Bone marrow (tissue), 2 donors: ENCODE data around the gene GALNT17.

Source experiments
- DNase-seq, 2 donors: peaks; one replicate each; lab custom pipeline; 2025; lab: John Stamatoyannopoulos, UW

The GALNT17 gene

GRCh38 chr7:71457846-71458590 is 326.1 kb downstream of the GALNT17 start:
- no peak for DNase-seq

- DNase-seq = no peak
These were observed 327.2 kb downstream of the GALNT17 start for GRCh38 chr7:71459132-71459531.

DNA sequence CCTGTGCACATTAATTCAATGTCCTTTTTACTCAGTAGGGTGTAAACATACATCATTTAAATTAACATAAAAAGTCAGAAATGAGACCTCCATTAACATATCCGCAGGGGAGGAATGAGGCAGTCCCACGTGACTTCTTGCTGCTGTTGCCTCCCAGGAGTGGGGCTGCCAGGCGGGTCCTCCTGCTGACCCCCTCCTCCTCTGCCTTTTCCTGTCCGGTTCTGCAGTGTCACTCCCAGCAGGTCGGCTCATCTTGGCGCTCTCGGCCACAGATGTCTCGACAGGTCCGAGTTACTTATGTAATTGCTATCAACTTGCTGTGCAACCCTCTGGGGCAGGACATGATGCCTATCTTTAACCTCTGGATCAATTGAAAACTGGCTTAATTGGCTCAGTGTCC is 329.6 kb downstream of the GALNT17 start:
- DNase-seq = no peak

DNA sequence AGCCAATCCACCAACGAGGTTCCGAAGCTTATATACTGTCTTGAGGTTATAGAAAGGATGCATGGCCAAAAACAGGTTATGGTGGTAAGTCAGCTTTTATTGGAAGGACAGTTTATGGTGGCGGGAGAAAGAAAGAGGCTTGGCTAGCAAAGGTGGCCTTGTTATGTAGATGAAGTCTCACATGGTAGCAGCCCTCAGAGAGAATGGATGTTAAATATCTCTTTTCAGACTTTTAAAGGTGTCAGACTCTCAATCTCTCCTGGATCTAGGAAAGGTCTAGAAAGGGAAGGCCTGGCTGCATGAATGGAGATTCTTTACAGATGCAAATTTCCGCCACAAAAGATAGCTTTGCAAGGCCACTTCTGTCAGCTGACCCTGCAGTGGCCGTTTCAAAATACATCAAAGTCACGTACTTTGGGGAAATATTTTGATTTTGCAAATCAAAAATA is 333.8 kb downstream of the GALNT17 start:
- no peak for DNase-seq

DNA sequence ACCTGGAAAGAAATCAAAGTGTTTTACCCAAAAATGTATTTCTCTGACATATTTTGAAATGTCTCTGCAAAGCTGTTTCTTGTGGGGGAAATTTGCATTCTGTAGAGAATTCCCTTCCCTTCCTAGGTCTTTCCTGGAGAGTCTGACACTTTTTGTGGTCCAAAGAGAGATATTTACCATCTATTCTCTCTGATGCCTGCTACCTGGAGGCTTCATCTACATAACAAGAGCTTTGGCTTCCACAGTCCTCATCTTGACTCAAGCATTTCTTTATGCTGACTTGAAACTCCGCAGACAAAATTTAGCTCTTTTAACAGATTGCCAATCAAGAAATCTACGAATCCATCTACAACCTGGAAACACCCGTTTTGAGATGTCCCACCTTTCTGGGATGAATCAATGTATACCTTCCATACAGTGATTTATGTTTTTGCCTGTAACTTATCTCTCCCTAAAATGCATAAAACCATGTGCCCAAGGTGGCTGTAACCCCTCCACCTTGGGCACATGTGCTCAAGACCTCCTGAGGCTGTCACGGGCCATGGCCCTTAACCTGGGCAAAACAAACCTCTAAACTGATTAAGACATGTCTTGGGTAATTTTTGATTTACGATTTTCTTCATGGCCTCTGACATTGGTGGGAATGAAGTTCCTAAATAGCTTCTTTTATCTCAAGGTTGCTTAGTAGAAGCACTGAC is 334.7 kb downstream of the GALNT17 start:
- no peak for DNase-seq

GRCh38 chr7:71470326-71470725 is 338.4 kb downstream of the GALNT17 start:
- DNase-seq = no peak

DNA sequence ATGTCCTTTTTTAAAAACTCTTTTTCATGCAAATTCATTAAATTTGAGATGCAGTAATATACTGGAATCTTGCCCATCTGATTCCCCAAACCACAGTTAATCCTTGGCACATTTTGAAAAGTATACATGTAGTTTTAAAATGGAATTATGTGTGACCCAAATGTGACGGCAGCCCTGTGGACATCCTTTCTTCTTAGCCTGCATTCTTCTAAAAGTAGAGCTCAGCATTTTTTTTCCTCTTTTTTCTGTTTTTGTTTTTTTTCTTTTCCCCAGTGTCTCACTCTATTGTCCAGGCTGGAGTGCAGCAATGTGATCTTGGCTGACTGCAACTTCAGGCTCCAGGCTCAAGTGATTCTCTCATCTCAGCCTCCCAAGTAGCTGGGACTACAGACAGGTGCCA is 338.9 kb downstream of the GALNT17 start:
- no peak for DNase-seq

DNA sequence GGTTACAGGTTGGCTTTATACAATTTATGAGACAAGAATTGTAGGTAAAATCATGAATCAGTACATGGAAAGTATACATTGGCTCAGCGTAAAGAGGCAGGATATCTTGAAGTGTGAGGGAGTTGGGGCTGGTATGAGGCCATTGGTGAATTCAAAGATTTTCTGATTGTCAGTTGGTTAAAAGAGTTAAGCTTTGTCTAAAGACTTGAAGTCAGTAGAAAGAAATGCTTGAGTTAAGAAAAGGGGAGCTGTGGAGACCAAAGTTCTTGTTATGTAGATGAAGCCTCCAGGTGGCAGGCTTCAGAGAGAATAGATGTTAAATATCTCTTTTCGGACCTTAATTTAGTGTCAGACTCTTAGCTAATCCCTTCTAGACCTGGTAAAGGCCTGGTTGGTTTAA is 341.0 kb downstream of the GALNT17 start:
- no peak for DNase-seq

DNA sequence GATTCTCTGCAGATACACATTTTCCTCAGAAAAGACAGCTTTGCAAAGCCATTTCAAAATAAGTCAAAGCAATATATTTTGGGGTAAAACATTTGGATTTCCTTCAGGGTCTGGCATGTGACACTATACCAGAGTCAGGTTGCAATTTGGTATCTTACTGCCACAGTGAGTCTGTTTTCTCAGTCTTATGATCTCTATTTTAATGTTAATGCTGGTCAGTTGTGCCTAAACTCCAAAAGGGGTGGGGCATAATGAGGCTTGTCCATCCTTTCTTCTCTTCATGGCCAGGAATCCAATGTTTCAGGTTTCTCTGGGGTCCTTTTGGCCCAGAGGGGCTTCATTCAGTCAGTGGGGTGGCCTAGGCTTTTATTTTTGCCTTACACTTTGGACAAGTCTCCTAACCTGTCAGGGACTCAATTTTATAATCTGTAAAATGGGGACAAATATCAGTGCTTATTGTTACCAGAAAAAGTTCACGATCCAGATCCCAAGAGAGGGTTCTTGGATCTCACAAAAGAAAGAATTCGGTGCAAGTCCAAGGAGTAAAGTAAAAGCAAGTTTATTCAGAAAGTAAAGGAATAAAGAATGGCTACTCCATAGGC is 341.5 kb downstream of the GALNT17 start:
- DNase-seq = no peak

DNA sequence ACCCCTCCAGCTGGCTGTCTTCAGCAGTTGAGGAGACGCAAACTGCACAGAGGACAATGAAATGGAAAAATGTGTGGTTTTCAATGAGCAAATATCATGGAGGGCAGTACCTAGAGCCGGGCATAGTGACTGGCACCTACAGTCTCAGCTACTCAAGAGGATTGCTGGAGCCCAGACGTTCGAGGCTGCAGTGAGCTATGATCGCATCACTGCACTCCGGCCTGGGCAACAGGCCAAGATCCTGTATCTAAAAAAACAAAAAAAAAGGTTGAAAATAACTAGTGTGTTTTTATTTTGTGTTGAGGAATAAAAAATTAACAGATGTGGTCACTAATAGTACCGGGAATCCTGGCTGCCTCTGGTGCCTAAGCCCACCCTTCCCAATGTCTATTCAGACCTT is 345.5 kb downstream of the GALNT17 start:
- DNase-seq = no peak

DNA sequence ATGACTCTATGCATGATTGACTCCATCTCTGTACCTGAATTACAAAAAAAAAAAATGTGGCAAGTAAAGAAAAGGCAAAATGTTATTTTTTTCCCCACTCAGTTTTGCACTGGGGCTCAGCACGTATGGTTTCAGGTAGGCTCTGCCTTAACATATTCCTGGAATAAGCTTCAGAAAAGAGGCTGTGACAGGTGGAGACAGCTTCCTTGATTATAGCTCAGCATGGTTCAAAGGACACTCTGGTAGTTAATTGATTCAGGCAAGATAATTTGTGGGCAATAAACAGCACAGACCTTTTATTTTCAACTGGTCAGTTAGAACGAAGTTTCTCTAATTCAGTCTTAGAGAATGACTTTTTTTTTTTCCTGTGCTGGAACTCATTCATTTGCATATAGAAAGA is 347.3 kb downstream of the GALNT17 start:
- DNase-seq = no peak

- no peak for DNase-seq
These were observed 348.8 kb downstream of the GALNT17 start for GRCh38 chr7:71480791-71481190.

DNA sequence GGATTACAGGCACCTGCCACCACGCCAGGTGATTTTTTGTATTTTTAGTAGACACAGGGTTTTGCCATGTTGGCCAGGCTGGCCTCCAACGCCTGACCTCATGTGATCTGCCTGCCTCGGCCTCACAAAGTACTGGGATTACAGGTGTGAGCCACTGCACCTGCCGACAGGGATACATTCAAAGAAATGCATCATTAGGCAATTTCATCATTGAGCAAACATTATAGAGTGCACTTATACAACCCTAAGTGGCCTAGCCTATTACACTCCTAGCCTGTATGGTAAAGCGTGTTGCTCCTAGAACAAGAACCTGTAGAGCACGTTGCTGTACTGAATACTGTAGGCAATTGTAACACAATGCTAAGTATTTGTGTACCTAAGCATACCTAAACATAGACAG is 350.3 kb downstream of the GALNT17 start:
- DNase-seq = no peak

DNA sequence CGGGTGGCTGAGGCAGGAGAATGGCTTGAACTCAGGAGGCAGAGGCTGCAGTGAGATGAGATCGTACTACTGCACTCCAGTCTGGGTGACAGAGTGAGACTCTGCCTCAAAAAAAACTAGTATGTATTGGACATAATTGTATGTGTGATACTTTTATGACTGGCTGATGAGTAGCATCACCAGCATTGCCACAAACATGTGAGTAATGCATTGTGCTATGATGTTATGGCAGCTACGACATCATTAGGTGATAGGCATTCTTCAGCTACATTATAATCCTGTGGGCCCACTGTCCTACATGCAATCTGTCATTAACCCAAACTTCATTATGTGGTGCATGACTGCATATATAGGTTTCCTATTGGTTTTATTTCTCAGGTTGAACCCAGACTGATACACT is 352.4 kb downstream of the GALNT17 start:
- DNase-seq = no peak

DNA sequence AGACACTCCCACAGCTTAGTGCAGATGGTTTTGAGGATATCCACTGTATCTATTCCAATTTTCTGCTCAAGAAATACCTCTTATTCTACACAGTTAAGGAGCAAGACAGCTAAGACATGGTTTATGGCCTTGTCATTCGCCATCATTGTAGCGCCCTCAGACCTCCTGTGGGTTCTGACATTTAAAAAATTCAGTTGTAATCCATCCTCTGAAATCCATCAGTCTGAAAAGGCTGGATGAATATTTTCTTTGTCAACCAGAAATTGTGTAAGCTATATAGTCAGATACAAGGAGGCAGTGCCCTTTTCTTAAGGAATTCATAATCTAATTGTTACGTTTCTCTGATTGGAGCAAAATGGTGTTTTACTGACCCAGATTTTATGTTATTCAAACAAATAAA is 353.6 kb downstream of the GALNT17 start:
- DNase-seq = no peak

DNA sequence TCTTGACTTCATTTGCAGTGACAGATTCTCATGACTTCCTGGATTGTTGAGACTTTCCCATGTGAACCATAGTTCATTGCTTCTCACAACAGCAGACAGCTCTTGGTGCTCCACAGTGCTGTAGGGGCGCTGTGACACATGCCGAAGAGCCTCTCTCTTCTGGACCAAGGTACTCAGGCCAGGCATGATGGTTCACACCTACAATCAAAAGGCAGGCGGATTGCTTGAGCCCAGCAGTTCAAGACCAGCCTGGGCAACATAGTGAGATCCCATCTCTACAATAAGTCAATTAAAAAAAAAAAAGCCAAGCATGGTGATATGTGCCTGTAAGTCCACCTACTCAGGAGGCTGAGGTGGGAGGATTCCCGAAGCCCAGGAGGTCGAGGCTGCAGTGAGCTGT is 354.5 kb downstream of the GALNT17 start:
- no peak for DNase-seq

GRCh38 chr7:71486856-71487628 is 355.1 kb downstream of the GALNT17 start:
- no peak for DNase-seq

- DNase-seq = no peak
These were observed 356.4 kb downstream of the GALNT17 start for GRCh38 chr7:71488308-71488707.

- DNase-seq = no peak
These were observed 359.4 kb downstream of the GALNT17 start for GRCh38 chr7:71491336-71491735.

GRCh38 chr7:71495828-71496227 is 363.9 kb downstream of the GALNT17 start:
- DNase-seq = no peak

GRCh38 chr7:71497256-71497946 is 365.5 kb downstream of the GALNT17 start:
- no peak for DNase-seq

DNA sequence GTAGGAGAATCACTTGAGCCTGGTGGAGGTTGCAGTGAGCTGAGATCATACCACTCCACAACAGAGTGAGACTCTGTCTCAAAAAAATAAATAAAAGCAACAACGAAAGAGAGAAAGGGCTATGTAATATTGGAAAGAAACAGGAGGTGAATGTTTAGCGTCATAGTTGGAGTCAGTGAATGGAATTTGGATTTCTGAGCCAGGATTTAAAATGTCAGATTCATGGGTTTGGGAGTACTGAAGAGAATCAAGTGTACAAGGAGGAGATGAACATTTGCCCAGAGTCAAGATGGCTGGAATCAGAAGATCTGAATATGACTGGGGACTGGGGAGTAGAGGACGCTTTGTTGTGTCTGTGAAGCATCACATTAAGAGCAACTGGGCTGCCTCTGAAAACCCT is 366.4 kb downstream of the GALNT17 start:
- DNase-seq = no peak
